ENCODE results near the gene LRRC71.

The LRRC71 gene

GRCh38 chr1:156944848-156945247, 24.4 kb downstream of the LRRC71 start:
- TF ChIP-seq MAX (IDR thresholded peaks at IDR 0.05; ENCODE audit: low read depth, low read length) (no peak), CTCF (IDR thresholded peaks at IDR 0.05; ENCODE audit: low read depth, low read length) (no peak), MYC (IDR thresholded peaks at IDR 0.05; ENCODE audit: low read depth, low read length) (no peak), POLR2A (IDR thresholded peaks at IDR 0.05; ENCODE audit: extremely low read depth, insufficient read length) (no peak)
- H3K4me3 ChIP-seq (ENCODE audit: low read depth, low read length): no peak overlapping the region
- DNase-seq (ENCODE audit: low read depth): no peak

- TF ChIP-seq MAX (IDR thresholded peaks at IDR 0.05; ENCODE audit: low read depth, low read length) (no peak), CTCF (IDR thresholded peaks at IDR 0.05; ENCODE audit: low read depth, low read length) (no peak), MYC (IDR thresholded peaks at IDR 0.05; ENCODE audit: low read depth, low read length) (no peak), POLR2A (IDR thresholded peaks at IDR 0.05; ENCODE audit: extremely low read depth, insufficient read length) (no peak)
- no peak for DNase-seq (ENCODE audit: low read depth)
- H3K4me3 ChIP-seq (ENCODE audit: low read depth, low read length): no peak overlapping the region
Measured at GRCh38 chr1:156945881-156946661, 25.6 kb downstream of the LRRC71 start.

- no peak for TF ChIP-seq MYC (IDR thresholded peaks at IDR 0.05; ENCODE audit: low read depth, low read length)
- no peak for TF ChIP-seq POLR2A (IDR thresholded peaks at IDR 0.05; ENCODE audit: extremely low read depth, insufficient read length)
- TF ChIP-seq CTCF (IDR thresholded peaks at IDR 0.05; ENCODE audit: low read depth, low read length): no peak
- no peak for TF ChIP-seq MAX (IDR thresholded peaks at IDR 0.05; ENCODE audit: low read depth, low read length)
Measured at GRCh38 chr1:156947127-156947526, 26.7 kb downstream of the LRRC71 start.

GRCh38 chr1:156947818-156948525, 27.5 kb downstream of the LRRC71 start:
- H3K4me3 ChIP-seq (ENCODE audit: low read depth, low read length): no peak overlapping the region
- DNase-seq (ENCODE audit: low read depth): no peak
- TF ChIP-seq POLR2A (IDR thresholded peaks at IDR 0.05; ENCODE audit: extremely low read depth, insufficient read length) (no peak), CTCF (IDR thresholded peaks at IDR 0.05; ENCODE audit: low read depth, low read length) (no peak), MYC (IDR thresholded peaks at IDR 0.05; ENCODE audit: low read depth, low read length) (no peak), MAX (IDR thresholded peaks at IDR 0.05; ENCODE audit: low read depth, low read length) (no peak)

More at GRCh38 chr1:156947127-156947526, 26.7 kb downstream of the LRRC71 start:
- no peak for DNase-seq (ENCODE audit: low read depth)
- H3K4me3 ChIP-seq (ENCODE audit: low read depth, low read length): no peak overlapping the region

GRCh38 chr1:156948708-156949107, 28.3 kb downstream of the LRRC71 start:
- DNase-seq (ENCODE audit: low read depth): no peak
- TF ChIP-seq MAX (IDR thresholded peaks at IDR 0.05; ENCODE audit: low read depth, low read length) (no peak), CTCF (IDR thresholded peaks at IDR 0.05; ENCODE audit: low read depth, low read length) (peak; percentile 16)
- no peak overlapping the region for H3K4me3 ChIP-seq (ENCODE audit: low read depth, low read length)
